GM12878 (cell line): Measurements from ENCODE around the gene TXLNB.

Experiments
- CHD1 ChIP-seq: IDR thresholded peaks from 2 replicates; pipeline ENCODE4 v1.6.1; 2012; ENCODE audit warnings: low read depth, low read length, improper control_type of control experiment
- EP300 ChIP-seq, 2 experiments: fragments of 150-350 bp in 1 of 2; IDR thresholded peaks; 2 replicates each; pipeline ENCODE4 v1.6.1; 2011 to 2012; ENCODE audit warnings: low read depth in 2 of 2, low read length in 2 of 2, borderline replicate concordance in 1 of 2, improper control_type of control experiment in 1 of 2, inconsistent platforms in 1 of 2; ENCODE audit not compliant: control insufficient read depth in 1 of 2
- NRF1 ChIP-seq: conservative IDR thresholded peaks from 2 replicates; pipeline ENCODE4 v1.6.1; 2011; ENCODE audit warnings: mild to moderate bottlenecking, low read depth, low read length, improper control_type of control experiment
- SMC3 ChIP-seq: IDR thresholded peaks from 2 replicates; pipeline ENCODE4 v1.6.1; 2011; ENCODE audit warnings: low read length, improper control_type of control experiment, borderline replicate concordance

DNA sequence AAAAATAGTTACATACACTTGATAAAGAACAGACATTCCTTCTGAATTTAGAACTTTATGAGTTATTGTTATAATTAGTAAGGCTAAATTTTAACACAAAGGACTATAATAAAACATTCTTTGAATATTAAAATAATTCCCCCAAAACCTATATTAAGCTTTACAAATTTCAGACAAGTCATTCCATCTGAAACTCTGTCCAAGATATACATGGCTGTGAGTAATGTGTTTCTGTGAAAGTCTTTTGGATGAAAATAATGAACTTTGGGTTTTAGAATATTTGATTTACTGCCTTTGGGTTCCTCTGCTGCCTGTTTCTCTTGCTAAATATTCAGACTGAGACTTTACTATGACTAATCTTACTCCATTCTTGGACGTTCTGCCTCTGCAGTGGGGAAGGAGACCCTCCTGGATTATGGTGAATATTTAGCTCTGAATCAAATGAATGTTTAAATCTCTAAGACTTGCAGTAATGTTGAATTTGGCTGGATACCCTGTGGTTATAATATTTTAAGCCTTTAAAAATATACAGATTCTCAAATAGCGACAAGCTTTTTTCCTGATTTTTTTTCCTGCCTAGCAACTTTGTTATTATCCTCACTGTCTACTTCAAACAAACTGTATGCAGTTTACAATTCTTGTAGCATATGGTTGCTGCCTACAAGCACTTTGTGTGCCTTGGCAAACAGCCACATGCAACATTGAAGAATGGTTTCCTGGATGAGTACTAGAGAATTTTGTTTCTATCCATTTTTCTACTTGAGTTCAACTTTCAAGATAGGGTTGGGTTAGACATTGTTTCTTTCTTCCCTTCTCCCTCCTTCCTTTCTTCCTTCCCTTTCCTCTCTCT is 51.4 kb downstream of the TXLNB start:
- TF ChIP-seq SMC3 (no peak), EP300 (IDR thresholded peaks at IDR 0.05; ENCODE audit: borderline replicate concordance in 1 of 2, control insufficient read depth in 1 of 2, low read depth in 2 of 2, low read length in 2 of 2) (no peak), NRF1 (no peak), CHD1 (no peak)
